ENCODE measurements around the gene DKK1. TPM values are rescaled to one million over a fixed set of nuclear protein-coding genes. Genes with fewer than 3 reads are reported as not detected.
A peak's percentile ranks its signal among the peaks of the same experiment; 100 is the strongest.

Gene DKK1
- total RNA-seq, 8 experiments from 2014 or later = 0.92 to 121 (median 3.9) TPM

DNA sequence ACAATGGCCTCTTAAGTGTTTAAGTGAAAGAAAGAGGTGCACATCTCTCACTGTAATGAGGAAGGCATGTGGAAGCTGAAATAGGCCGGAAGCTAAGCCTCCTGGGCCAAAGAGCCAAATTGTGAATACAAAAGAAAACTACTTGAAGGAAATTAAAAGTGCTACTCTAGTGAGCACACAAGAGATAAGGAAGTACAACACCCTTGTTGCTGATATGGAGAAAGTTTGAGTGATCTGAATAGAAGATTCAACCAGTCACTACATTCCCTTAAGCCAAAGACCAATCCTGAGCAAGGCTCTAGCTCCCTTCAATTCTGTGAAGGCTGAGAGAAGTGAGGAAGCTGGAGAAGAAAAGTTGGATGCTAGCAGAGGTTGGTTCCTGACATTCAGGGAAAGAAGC lies 8.2 kb downstream of the DKK1 start:
- ATAC-seq (replicated peaks in 6 of 8) = no peak
- Histone ChIP-seq H3K4me3 (no peak overlapping the region), H3K27ac (no peak overlapping the region), H3K4me1 (replicated peaks in 1 of 2) (no peaks in the 10 kb centered on the region)
- 83 to 100% (median 100%) methylated on average over 1 of the region's 1 CpG; no CpG with 5 or more reads in 5 of the 10 experiments for WGBS, 10 experiments
- in situ Hi-C loops (cut with MboI; ENCODE audit: low pct_unique_long_range_greater_than_20kb in 2 of 9, low sequenced_read_pairs in 9 of 9, unreplicated experiment in 9 of 9) = loop anchor here in 6 of 9 experiments (25.0 kb wide), 5 partner anchors 165 to 465 kb away; partner anchors contain the start of gene MBL2 (in 1 of the 6)

DNA sequence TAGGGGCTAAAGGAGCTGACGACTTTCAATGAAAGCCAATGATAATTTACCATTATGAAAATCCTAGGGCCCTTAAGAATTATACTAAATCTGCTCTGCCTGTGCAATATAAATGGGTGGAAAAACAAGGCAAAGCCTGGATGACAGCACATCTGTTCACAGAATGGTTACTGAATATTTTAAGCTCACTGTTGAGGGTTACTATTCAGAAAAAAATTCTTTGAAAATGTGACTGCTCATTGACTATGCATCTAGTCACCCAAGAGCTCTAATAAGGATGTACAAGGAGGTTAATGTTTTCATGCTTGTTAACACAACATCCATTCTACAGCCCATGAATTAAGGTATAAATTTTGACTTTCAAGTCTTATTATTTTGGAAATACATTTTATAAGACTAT lies 8.9 kb downstream of the DKK1 start:
- ATAC-seq (replicated peaks in 6 of 8) = peak in 1 of 8 experiments; percentile 50
- Histone ChIP-seq H3K27ac (no peak overlapping the region), H3K4me3 (no peak overlapping the region), H3K4me1 (replicated peaks in 1 of 2) (no peaks in the 10 kb centered on the region)
- in situ Hi-C loops (cut with MboI; ENCODE audit: low pct_unique_long_range_greater_than_20kb in 2 of 9, low sequenced_read_pairs in 9 of 9, unreplicated experiment in 9 of 9) = loop anchor here in 6 of 9 experiments (25.0 kb wide), 5 partner anchors 164 to 464 kb away; partner anchors contain the start of gene MBL2 (in 1 of the 6)
- WGBS, 10 experiments = 50 to 100% (median 100%) methylated on average over 1 of the region's 1 CpG; no CpG with 5 or more reads in 2 of the 10 experiments

DNA sequence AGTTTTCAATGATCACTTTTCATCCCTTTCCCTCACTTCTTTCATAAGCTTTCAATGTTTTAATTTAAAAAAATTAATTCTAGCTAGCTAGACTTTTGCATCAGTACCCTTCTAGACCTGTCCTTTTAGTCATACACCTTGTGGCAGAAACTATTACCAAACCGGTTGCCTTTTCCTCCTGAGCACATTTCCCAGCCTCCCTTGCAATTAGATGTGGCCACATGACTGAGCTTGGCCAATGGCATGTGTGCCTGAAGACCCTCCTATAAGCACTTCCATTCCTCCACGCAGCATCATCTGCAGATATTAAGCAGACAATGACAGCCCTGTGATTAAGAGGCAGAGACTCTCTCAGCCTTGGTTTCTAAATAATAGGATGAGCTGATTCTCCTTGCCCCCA lies 12.3 kb downstream of the DKK1 start:
- no peak for ATAC-seq (replicated peaks in 6 of 8)
- H3K4me3 ChIP-seq = no peak overlapping the region
- H3K27ac ChIP-seq = no peak overlapping the region
- H3K4me1 ChIP-seq (replicated peaks in 1 of 2) = no peaks in the 10 kb centered on the region
- in situ Hi-C loops (cut with MboI; ENCODE audit: low pct_unique_long_range_greater_than_20kb in 2 of 9, low sequenced_read_pairs in 9 of 9, unreplicated experiment in 9 of 9) = no loop called here
- WGBS, 10 experiments = 61 to 100% (median 82%) methylated on average over 1 to 2 of the region's 2 CpGs; no CpG with 5 or more reads in 1 of the 10 experiments

DNA sequence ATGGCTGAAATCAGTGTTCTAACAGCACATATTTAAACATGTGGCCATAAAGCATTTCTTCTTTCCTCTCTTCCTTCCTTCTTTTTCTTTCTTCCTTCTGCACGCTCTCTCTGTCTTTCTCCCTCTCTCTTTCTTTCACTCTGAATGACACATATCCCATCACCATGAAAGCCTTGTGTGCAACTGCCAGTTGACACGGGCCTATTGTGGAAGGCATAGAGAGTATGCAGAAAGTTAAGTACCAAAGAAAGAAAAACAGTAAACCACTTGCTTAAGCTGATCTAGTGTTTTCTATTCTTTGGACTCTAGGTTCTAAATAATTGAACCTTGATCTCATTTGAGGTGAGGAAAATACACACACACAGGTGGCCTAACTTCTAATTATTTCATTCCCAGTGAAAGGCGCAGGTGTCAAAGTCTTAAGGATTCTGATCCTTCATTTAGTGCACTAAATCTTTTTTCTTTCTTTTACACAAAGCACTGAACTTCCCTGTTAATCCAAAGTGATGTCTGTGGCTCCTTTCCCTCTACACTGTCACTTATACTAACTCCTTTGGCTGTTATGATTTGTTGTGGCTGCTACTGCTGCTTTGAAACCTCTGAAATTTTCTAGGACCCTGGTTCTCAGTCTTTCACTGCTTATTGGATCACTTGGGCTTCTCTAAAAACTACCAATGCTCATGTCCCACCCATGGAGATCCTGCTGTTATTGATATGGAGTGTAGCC lies 17.7 kb downstream of the DKK1 start:
- 43 to 100% (median 75%) methylated on average over 2 to 3 of the region's 3 CpGs; no CpG with 5 or more reads in 1 of the 10 experiments for WGBS, 10 experiments
- ATAC-seq (replicated peaks in 6 of 8) = no peak
- Histone ChIP-seq H3K4me3 (no peak overlapping the region), H3K27ac (no peak overlapping the region), H3K4me1 (replicated peaks in 1 of 2) (no peaks in the 10 kb centered on the region)
- in situ Hi-C loops (cut with MboI; ENCODE audit: low pct_unique_long_range_greater_than_20kb in 2 of 9, low sequenced_read_pairs in 9 of 9, unreplicated experiment in 9 of 9) = no loop called here

DNA sequence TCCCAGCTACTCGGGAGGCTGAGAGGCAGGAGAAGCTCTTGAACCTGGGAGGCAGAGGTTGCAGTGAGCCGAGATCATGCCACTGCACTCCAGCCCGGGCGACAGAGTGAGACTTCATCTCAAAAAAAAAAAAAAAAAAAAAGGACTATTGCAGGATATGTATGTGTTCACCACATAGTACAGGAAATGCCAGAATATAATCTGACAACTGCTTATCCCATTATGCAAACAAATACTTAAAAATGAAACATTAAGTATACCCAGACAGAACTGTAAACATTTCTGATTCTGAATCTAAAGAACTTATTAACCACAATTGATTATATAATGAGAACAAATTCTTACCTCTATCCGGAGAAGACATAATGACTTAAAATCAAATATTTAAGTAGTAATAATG lies 18.7 kb downstream of the DKK1 start:
- in situ Hi-C loops (cut with MboI; ENCODE audit: low pct_unique_long_range_greater_than_20kb in 2 of 9, low sequenced_read_pairs in 9 of 9, unreplicated experiment in 9 of 9) = no loop called here
- H3K4me3 ChIP-seq = no peak overlapping the region
- no peaks in the 10 kb centered on the region for H3K4me1 ChIP-seq (replicated peaks in 1 of 2)
- no peak for ATAC-seq (replicated peaks in 6 of 8)
- no peak overlapping the region for H3K27ac ChIP-seq
- WGBS, 10 experiments = 59 to 100% (median 92%) methylated on average over 1 to 3 of the region's 5 CpGs; no CpG with 5 or more reads in 2 of the 10 experiments

DNA sequence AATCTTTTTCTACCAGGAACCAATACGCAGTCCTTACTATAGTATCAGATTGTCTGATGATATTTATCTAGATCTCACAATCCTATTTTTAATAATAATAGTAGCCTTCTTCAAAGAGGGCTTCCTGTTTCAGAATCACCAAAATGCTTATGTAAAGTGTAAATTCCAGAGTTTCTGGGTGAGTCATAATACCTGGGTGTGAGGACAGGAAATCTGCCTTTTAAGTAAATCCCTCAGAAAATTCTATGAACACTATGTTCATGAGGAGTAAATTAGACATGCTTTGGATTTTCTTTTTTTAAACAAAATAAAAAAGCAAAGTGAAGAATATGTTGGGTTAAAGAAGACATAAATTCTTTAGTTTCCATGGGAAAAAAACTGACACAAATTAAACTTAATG lies 20.5 kb downstream of the DKK1 start:
- in situ Hi-C loops (cut with MboI; ENCODE audit: low pct_unique_long_range_greater_than_20kb in 2 of 9, low sequenced_read_pairs in 9 of 9, unreplicated experiment in 9 of 9) = no loop called here

DNA sequence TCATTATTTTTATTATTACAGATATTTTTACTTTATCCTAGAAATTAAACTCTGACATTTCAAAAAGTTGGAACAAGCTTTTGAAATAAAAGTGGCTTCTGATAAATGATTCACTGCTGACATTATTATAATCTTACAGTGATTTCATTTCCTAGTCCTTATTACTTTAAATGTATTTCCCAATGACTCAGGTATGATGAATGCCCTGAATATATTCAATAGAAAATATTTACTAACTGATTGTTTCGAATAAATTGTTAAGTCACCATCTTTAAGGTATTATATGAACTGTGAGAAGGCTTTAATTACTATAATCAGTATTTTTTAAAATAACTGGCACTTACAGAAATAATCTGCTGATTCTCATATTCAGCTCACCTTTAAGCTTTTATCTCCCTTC lies 21.6 kb downstream of the DKK1 start:
- 0 to 100% (median 52%) methylated on average over 1 of the region's 1 CpG; no CpG with 5 or more reads in 2 of the 10 experiments for WGBS, 10 experiments
- in situ Hi-C loops (cut with MboI; ENCODE audit: low pct_unique_long_range_greater_than_20kb in 2 of 9, low sequenced_read_pairs in 9 of 9, unreplicated experiment in 9 of 9) = no loop called here
- ATAC-seq (replicated peaks in 6 of 8) = no peak

More for the DNA sequence above, 20.5 kb downstream of the DKK1 start:
- H3K4me1 ChIP-seq (replicated peaks in 1 of 2) = no peaks in the 10 kb centered on the region
- peak in 1 of 8 experiments; percentile 53 for ATAC-seq (replicated peaks in 6 of 8)
- 83 to 100% (median 100%) methylated on average over 1 of the region's 1 CpG; no CpG with 5 or more reads in 2 of the 10 experiments for WGBS, 10 experiments
- H3K27ac ChIP-seq = no peak overlapping the region
- H3K4me3 ChIP-seq = no peak overlapping the region

DNA sequence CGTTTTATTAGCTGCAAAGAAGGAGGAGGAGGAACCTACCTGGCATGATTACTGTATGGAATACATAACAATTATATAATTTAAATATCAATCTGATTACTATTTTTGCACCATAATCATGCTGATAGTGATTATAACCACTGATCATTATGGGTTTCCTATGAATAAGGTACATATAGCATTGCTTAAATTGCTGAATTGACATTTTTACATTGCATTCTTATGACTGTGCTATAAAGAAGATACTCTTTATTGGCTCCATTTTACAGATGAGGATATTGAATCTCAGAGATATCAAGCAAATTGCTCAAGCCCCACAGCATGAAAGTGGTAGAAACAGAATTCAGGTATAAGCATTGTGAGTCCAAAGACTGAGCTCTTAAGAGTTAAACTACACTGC lies 23.1 kb downstream of the DKK1 start:
- Histone ChIP-seq H3K4me3 (no peak overlapping the region), H3K4me1 (replicated peaks in 1 of 2) (no peaks in the 10 kb centered on the region), H3K27ac (no peak overlapping the region)
- WGBS, 10 experiments = 20 to 100% (median 78%) methylated on average over 1 of the region's 1 CpG; no CpG with 5 or more reads in 1 of the 10 experiments
- no peak for ATAC-seq (replicated peaks in 6 of 8)
- in situ Hi-C loops (cut with MboI; ENCODE audit: low pct_unique_long_range_greater_than_20kb in 2 of 9, low sequenced_read_pairs in 9 of 9, unreplicated experiment in 9 of 9) = no loop called here

More for the DNA sequence above, 21.6 kb downstream of the DKK1 start:
- Histone ChIP-seq H3K4me3 (no peak overlapping the region), H3K27ac (no peak overlapping the region), H3K4me1 (replicated peaks in 1 of 2) (no peaks in the 10 kb centered on the region)

DNA sequence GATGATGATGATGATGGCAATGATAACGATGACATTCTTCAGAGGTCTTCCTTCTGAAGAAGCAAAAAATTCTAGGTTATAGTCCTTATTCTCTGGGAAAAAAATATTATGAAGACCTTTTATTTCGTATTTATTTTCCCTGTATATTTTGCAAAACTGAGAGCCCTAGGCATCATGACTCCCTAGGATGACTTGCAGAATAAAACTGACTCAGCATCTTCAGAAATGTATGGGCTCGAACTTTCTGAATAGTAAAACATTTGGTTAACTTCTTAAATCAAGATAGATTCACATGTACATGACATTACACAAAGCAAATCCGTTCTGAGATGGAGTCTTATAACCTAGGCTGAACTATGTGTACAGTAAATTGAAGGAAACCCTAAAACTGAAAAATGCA lies 29.4 kb downstream of the DKK1 start:
- in situ Hi-C loops (cut with MboI; ENCODE audit: low pct_unique_long_range_greater_than_20kb in 2 of 9, low sequenced_read_pairs in 9 of 9, unreplicated experiment in 9 of 9) = no loop called here
- ATAC-seq (replicated peaks in 6 of 8) = no peak
- Histone ChIP-seq H3K27ac (no peak overlapping the region), H3K4me1 (replicated peaks in 1 of 2) (no peaks in the 10 kb centered on the region), H3K4me3 (no peak overlapping the region)
- WGBS, 10 experiments = 43 to 80% (median 66%) methylated on average over 3 to 4 of the region's 4 CpGs

DNA sequence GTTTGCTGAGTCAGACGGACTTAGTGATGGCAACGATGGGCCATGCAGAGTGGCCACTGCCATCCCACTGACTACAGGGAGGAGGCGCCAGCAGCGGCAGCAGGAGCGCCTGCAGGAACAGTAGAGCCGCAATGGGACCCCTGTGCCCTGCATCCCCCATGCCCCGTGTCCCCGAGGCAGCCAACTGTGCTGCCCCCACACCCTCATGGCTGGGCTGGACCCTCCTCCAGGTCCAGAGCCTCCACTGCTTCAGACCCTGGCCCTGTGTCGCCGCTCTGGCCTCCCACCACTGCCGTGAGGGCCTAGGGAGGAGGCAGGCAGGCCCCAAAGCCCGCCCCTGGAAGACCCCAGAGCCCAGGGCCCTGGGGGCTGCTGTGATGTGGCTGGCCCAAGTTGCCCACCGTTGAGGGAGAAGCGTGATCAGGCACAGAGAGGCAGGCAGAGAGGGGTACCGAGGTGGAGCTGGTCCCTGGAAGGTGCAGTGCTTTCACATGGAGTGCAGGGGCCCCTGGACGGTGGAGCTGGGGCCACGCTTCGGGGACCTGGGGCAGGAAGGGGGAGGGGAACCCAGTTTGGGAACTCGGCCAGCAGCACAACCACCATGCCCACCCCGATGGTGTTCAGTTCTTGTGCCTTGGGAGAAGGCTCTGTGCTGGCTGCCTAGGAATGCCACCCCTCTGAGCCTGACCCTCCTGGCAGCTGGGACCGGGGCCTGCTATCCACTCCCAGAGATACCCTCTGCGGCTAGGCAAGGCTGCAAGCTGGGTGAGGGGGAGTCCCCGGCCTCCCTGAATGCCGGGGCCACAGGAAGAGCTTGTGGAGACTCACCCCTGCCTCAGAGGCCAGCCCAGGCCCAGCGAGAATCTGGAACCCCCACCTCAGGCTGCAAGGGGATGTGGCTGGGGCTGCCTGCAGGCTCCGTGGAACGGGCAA lies 32.6 kb downstream of the DKK1 start:
- ATAC-seq (replicated peaks in 6 of 8) = no peak
- in situ Hi-C loops (cut with MboI; ENCODE audit: low pct_unique_long_range_greater_than_20kb in 2 of 9, low sequenced_read_pairs in 9 of 9, unreplicated experiment in 9 of 9) = no loop called here
- no peak overlapping the region for H3K27ac ChIP-seq
- H3K4me1 ChIP-seq (replicated peaks in 1 of 2) = peaks cover under 1 to 5% of the 10 kb centered on the region in 2 donors
- 94 to 100% (median 95%) methylated on average over 3 to 4 of the region's 27 CpGs; no CpG with 5 or more reads in 7 of the 10 experiments for WGBS, 10 experiments
- H3K4me3 ChIP-seq = no peak overlapping the region

DNA sequence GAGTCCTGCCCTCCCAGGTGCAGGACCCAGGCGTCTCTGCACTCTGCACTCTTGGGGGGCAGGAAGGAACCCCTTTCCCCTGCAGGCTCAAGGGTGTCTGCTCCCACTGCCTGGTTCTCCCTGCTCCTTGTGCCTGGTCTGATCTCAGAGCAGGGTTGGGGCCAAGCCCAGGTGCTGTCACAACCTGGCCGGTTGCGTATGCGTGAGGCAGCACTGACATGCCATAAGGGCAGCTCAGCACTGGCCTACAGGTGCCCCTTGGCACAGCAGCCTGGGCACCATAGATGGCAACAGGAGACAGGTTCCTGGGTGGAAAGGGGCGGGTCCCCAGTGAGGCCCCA lies 33.2 kb downstream of the DKK1 start:
- no peak for ATAC-seq (replicated peaks in 6 of 8)
- Histone ChIP-seq H3K4me1 (replicated peaks in 1 of 2) (peaks cover 2 to 10% of the 10 kb centered on the region in 2 donors), H3K4me3 (no peak overlapping the region), H3K27ac (no peak overlapping the region)
- in situ Hi-C loops (cut with MboI; ENCODE audit: low pct_unique_long_range_greater_than_20kb in 2 of 9, low sequenced_read_pairs in 9 of 9, unreplicated experiment in 9 of 9) = no loop called here
- 91% methylated on average over 4 of the region's 5 CpGs; no CpG with 5 or more reads in 9 of the 10 experiments for WGBS, 10 experiments

DNA sequence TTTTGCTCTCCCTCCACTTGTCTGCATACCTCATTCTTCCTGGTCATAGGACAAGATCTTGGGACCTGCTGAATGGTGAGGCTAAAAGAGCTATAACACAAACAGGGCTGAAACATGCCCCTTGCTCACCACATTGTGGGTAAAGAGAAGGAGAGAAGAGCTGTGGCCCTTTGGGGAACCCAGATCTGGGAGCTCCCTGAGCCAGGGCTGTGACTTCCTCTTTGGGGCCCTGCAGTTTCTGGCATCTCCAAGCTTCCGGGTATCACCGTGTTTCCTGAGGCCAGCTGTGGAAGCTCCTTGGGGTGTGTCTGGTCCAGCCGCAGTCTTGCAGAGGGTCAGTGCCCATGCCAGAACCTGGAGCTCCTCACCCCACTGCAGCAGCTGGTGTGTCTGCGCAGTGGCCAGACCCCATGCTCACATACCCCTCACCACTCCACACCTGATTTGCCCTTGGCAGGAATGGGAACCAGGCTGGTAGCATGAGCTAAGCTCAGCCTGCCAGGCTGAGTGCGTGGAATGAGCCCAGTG lies 34.0 kb downstream of the DKK1 start:
- peaks cover 2 to 10% of the 10 kb centered on the region in 2 donors for H3K4me1 ChIP-seq (replicated peaks in 1 of 2)
- no peak overlapping the region for H3K4me3 ChIP-seq
- in situ Hi-C loops (cut with MboI; ENCODE audit: low pct_unique_long_range_greater_than_20kb in 2 of 9, low sequenced_read_pairs in 9 of 9, unreplicated experiment in 9 of 9) = no loop called here
- no peak overlapping the region for H3K27ac ChIP-seq
- WGBS, 10 experiments = 80 to 100% (median 100%) methylated on average over 1 of the region's 5 CpGs; no CpG with 5 or more reads in 7 of the 10 experiments
- no peak for ATAC-seq (replicated peaks in 6 of 8)

DNA sequence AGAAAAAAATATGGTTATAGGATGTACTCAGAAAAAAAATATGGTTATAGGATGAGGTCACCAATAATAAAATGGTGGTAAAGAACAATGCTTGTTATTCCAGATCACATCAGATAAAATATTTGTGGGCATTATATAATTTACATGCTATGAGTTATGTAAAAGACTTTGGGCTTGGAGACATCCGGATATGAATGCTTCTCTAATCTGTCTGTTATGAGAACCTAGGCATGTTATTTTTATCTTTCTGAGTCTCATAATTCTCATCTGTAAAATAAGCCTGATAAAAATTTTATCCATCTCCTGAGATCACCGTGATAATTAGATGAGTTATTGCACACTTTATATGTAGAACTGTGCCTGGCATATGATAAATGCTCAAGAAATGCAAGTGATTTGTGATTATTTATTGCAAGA lies 37.8 kb downstream of the DKK1 start:
- Histone ChIP-seq H3K4me1 (replicated peaks in 1 of 2) (peaks cover 2 to 13% of the 10 kb centered on the region in 2 donors), H3K27ac (no peak overlapping the region), H3K4me3 (no peak overlapping the region)
- 0 to 75% (median 31%) methylated on average over 1 to 2 of the region's 2 CpGs; no CpG with 5 or more reads in 2 of the 10 experiments for WGBS, 10 experiments
- ATAC-seq (replicated peaks in 6 of 8) = peak in 1 of 8 experiments; percentile 68
- in situ Hi-C loops (cut with MboI; ENCODE audit: low pct_unique_long_range_greater_than_20kb in 2 of 9, low sequenced_read_pairs in 9 of 9, unreplicated experiment in 9 of 9) = no loop called here
